H1 (cell line): Measurements from ENCODE around the gene TMEM245.

Experiments
- CBX8 ChIP-seq: fragments of 300-800, 300-1000 bp; sonication (generic); IDR thresholded peaks from 2 replicates; pipeline ENCODE4 v1.7.1; 2016; ENCODE audit warnings: low read depth, low read length, borderline replicate concordance
- EP300 ChIP-seq, 2 experiments: IDR thresholded peaks; 1 replicate in 1 of 2; 2 replicates in 1 of 2; pipeline ENCODE4 v1.6.1; 2011 to 2012; ENCODE audit warnings: low read depth in 2 of 2, low read length in 2 of 2, mild to moderate bottlenecking in 2 of 2, borderline replicate concordance in 1 of 2, inconsistent platforms in 1 of 2, moderate library complexity in 1 of 2
- EZH2 ChIP-seq: fragments of 200-600 bp; sonication (generic); IDR thresholded peaks from 2 replicates; pipeline ENCODE4 v1.7.1; 2012; ENCODE audit warnings: low read depth, mild to moderate bottlenecking, moderate library complexity, low read length, inconsistent platforms; ENCODE audit not compliant: severe bottlenecking
- GTF2F1 ChIP-seq: IDR thresholded peaks from 2 replicates; pipeline ENCODE4 v1.6.1; 2012; ENCODE audit warnings: low read depth, low read length, improper control_type of control experiment, borderline replicate concordance
- KDM1A ChIP-seq: fragments of 200-600, 300-600 bp; sonication (generic); IDR thresholded peaks from 2 replicates; pipeline ENCODE4 v1.7.1; 2016; ENCODE audit warnings: mild to moderate bottlenecking, low read length, borderline replicate concordance
- POLR2A ChIP-seq, 2 experiments: IDR thresholded peaks; 1 replicate in 1 of 2; 2 replicates in 1 of 2; pipeline ENCODE4 v1.6.1; 2011; ENCODE audit warnings: low read depth in 2 of 2, low read length in 2 of 2, mild to moderate bottlenecking in 2 of 2; ENCODE audit errors: control extremely low read depth in 1 of 2
- POLR2AphosphoS5 ChIP-seq: IDR thresholded peaks from 2 replicates; pipeline ENCODE4 v1.6.1; 2011; ENCODE audit warnings: low read depth, low read length
- RAD21 ChIP-seq, 2 experiments: IDR thresholded peaks in 1 of 2; conservative IDR thresholded peaks in 1 of 2; 2 replicates each; pipeline ENCODE4 v1.6.1; 2011; ENCODE audit warnings: low read depth in 2 of 2, low read length in 2 of 2, improper control_type of control experiment in 1 of 2, inconsistent platforms in 1 of 2, mild to moderate bottlenecking in 1 of 2, moderate library complexity in 1 of 2
- SIN3A ChIP-seq, 2 experiments: IDR thresholded peaks in 1 of 2; conservative IDR thresholded peaks in 1 of 2; 2 replicates each; pipeline ENCODE4 v1.6.1; 2011 to 2012; ENCODE audit warnings: low read length in 2 of 2, improper control_type of control experiment in 1 of 2, low read depth in 1 of 2, mild to moderate bottlenecking in 1 of 2
- SP1 ChIP-seq: IDR thresholded peaks from 2 replicates; pipeline ENCODE4 v1.6.1; 2011; ENCODE audit warnings: low read depth, low read length
- TAF1 ChIP-seq: IDR thresholded peaks from 2 replicates; pipeline ENCODE4 v1.6.1; 2011; ENCODE audit warnings: mild to moderate bottlenecking, low read depth, low read length
- YY1 ChIP-seq: IDR thresholded peaks from 2 replicates; pipeline ENCODE4 v1.6.1; 2011; ENCODE audit warnings: low read depth, mild to moderate bottlenecking, low read length
- TF ChIP-seq, protein P1 (sequence below), 3 experiments: IDR thresholded peaks; 1 replicate in 2 of 3; 2 replicates in 1 of 3; pipeline versions ENCODE4 v1.5.1 to v1.6.1; 2011; ENCODE audit warnings: low read length in 3 of 3, mild to moderate bottlenecking in 3 of 3, inconsistent platforms in 2 of 3, low read depth in 1 of 3, moderate library complexity in 1 of 3; ENCODE audit not compliant: insufficient read depth in 1 of 3; ENCODE audit errors: control extremely low read depth in 1 of 3
- TF ChIP-seq, protein P2 (sequence below): IDR thresholded peaks from 2 replicates; pipeline ENCODE4 v1.6.1; 2012; ENCODE audit warnings: inconsistent platforms

DNA sequence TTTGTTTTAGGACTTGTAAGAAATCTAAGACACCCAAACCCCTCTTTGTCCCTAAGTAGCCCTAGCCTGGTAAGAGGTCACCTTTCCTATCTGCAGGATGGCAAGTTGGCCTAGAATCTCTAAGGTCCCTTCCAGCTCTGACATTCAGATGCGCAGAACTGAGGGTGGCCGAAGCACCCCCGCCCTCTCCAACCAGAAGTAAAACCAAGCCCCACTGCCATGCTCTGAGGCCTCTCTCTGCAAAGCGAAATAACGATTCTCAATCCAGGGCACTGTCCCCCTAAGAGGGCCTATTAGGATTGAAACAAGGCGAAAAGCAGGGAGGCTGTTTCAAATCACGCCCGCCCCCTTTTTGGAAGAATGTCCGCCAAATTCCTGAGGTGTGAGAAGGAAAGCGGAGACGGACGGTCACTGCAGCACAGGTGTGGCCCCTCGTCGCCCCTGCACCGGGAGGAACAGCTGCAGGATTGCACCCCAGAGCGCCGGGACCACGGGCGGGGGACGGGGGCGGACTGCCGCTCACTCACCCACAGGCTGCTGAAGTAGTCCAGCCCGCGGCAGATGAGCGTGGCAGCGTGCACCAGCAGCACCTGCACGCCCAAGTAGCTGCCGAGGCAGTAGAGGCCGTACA, 824 bp downstream of the TMEM245 start:
- TF ChIP-seq GTF2F1 (no peak), KDM1A (no peak), POLR2AphosphoS5 (no peak), EZH2 (no peak), EP300 (IDR thresholded peaks at IDR 0.05; ENCODE audit: borderline replicate concordance in 1 of 2, low read depth in 2 of 2, low read length in 2 of 2) (no peak), YY1 (no peak), SP1 (no peak), CBX8 (no peak), SIN3A (conservative IDR thresholded peaks at IDR 0.05 in 1 of 2, IDR thresholded peaks at IDR 0.05 in 1 of 2; ENCODE audit: low read depth in 1 of 2, low read length in 2 of 2) (peak; percentile 64 to 78; a peak in 1 of 4 replicates), POLR2A (IDR thresholded peaks at IDR 0.05; ENCODE audit: control extremely low read depth in 1 of 2, low read depth in 2 of 2, low read length in 2 of 2) (no peak), RAD21 (IDR thresholded peaks at IDR 0.05 in 1 of 2, conservative IDR thresholded peaks at IDR 0.05 in 1 of 2; ENCODE audit: low read depth in 2 of 2, low read length in 2 of 2) (no peak), TAF1 (no peak)
- TF ChIP-seq, protein P1, sequence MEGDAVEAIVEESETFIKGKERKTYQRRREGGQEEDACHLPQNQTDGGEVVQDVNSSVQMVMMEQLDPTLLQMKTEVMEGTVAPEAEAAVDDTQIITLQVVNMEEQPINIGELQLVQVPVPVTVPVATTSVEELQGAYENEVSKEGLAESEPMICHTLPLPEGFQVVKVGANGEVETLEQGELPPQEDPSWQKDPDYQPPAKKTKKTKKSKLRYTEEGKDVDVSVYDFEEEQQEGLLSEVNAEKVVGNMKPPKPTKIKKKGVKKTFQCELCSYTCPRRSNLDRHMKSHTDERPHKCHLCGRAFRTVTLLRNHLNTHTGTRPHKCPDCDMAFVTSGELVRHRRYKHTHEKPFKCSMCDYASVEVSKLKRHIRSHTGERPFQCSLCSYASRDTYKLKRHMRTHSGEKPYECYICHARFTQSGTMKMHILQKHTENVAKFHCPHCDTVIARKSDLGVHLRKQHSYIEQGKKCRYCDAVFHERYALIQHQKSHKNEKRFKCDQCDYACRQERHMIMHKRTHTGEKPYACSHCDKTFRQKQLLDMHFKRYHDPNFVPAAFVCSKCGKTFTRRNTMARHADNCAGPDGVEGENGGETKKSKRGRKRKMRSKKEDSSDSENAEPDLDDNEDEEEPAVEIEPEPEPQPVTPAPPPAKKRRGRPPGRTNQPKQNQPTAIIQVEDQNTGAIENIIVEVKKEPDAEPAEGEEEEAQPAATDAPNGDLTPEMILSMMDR (IDR thresholded peaks at IDR 0.05; ENCODE audit: control extremely low read depth in 1 of 3, insufficient read depth in 1 of 3, low read depth in 1 of 3, low read length in 3 of 3), result no peak
- TF ChIP-seq, protein P2, sequence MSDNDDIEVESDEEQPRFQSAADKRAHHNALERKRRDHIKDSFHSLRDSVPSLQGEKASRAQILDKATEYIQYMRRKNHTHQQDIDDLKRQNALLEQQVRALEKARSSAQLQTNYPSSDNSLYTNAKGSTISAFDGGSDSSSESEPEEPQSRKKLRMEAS, result no peak
